ENCODE results near the gene LRRTM1. TPM values are rescaled to one million over a fixed set of nuclear protein-coding genes. Genes with fewer than 3 reads are reported as not detected.

LRRTM1 gene
- polyA plus RNA-seq, 1 donor from 2014 or later = 0.61 TPM

DNA sequence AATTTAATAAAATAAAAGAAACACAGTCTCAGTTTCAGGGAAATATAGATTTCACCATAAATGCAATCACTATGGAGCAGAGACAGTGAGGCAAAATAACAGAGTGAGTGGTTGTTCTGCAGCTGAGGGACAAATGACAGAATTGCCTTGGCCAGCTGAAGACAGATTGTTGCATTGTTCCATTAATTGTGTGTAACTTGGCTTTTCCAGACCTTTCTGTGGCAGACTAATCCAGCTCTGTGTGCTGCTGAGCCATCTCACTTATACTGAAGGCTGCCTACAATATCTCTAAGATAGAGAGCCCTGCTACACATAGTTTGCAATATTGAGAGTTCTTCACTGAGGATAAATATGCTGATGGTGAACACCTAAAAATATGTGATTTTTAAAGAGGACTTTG, 11.5 kb downstream of the LRRTM1 start:
- Histone ChIP-seq H3F3A (ENCODE audit: insufficient read depth, low read length, poor library complexity, severe bottlenecking) (no peaks in the 10 kb centered on the region), H3K4me3 (ENCODE audit: low read length) (no peak overlapping the region), H3K79me2 (replicated peaks; ENCODE audit: insufficient read depth, low read length) (no peaks in the 10 kb centered on the region), H3K4me2 (ENCODE audit: low read length) (no peak overlapping the region), H3K36me3 (ENCODE audit: insufficient read depth, low read length) (no peaks in the 10 kb centered on the region), H3K9ac (ENCODE audit: low read length) (no peak overlapping the region), H4K20me1 (ENCODE audit: insufficient read depth) (no peaks in the 10 kb centered on the region), H3K27ac (ENCODE audit: low read length) (no peak overlapping the region), H3K9me3 (ENCODE audit: low read length) (no peaks in the 10 kb centered on the region), H3K9me2 (ENCODE audit: insufficient read depth, low read length) (no peaks in the 10 kb centered on the region), H2AFZ (ENCODE audit: low read depth, low read length) (no peak overlapping the region), H3K27me3 (ENCODE audit: insufficient read depth, low read depth, low read length) (no peaks in the 10 kb centered on the region)
- TF ChIP-seq TAF1 (IDR thresholded peaks at IDR 0.05; ENCODE audit: low read depth) (no peak), EZH2 (IDR thresholded peaks at IDR 0.05; ENCODE audit: borderline replicate concordance, insufficient read depth, low read length, poor library complexity, severe bottlenecking) (no peak), REST (IDR thresholded peaks at IDR 0.05; ENCODE audit: borderline replicate concordance) (no peak), MXI1 (conservative IDR thresholded peaks at IDR 0.05; ENCODE audit: poor library complexity, severe bottlenecking) (no peak), RAD21 (conservative IDR thresholded peaks at IDR 0.05) (no peak), EP300 (conservative IDR thresholded peaks at IDR 0.05; ENCODE audit: poor library complexity, severe bottlenecking) (no peak), POLR2AphosphoS5 (IDR thresholded peaks at IDR 0.05) (no peak), SMC3 (conservative IDR thresholded peaks at IDR 0.05; ENCODE audit: poor library complexity) (no peak)
- TF ChIP-seq, protein P1, sequence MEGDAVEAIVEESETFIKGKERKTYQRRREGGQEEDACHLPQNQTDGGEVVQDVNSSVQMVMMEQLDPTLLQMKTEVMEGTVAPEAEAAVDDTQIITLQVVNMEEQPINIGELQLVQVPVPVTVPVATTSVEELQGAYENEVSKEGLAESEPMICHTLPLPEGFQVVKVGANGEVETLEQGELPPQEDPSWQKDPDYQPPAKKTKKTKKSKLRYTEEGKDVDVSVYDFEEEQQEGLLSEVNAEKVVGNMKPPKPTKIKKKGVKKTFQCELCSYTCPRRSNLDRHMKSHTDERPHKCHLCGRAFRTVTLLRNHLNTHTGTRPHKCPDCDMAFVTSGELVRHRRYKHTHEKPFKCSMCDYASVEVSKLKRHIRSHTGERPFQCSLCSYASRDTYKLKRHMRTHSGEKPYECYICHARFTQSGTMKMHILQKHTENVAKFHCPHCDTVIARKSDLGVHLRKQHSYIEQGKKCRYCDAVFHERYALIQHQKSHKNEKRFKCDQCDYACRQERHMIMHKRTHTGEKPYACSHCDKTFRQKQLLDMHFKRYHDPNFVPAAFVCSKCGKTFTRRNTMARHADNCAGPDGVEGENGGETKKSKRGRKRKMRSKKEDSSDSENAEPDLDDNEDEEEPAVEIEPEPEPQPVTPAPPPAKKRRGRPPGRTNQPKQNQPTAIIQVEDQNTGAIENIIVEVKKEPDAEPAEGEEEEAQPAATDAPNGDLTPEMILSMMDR (IDR thresholded peaks at IDR 0.05; ENCODE audit: poor library complexity, severe bottlenecking) = no peak

- Histone ChIP-seq H3K9ac (ENCODE audit: low read length) (no peak overlapping the region), H3K36me3 (ENCODE audit: insufficient read depth, low read length) (no peaks in the 10 kb centered on the region), H4K20me1 (ENCODE audit: insufficient read depth) (no peaks in the 10 kb centered on the region), H3K9me2 (ENCODE audit: insufficient read depth, low read length) (no peaks in the 10 kb centered on the region), H3F3A (ENCODE audit: insufficient read depth, low read length, poor library complexity, severe bottlenecking) (no peaks in the 10 kb centered on the region), H3K27ac (ENCODE audit: low read length) (no peak overlapping the region), H3K4me2 (ENCODE audit: low read length) (no peak overlapping the region), H3K79me2 (replicated peaks; ENCODE audit: insufficient read depth, low read length) (no peaks in the 10 kb centered on the region), H3K4me3 (ENCODE audit: low read length) (no peak overlapping the region), H3K9me3 (ENCODE audit: low read length) (no peaks in the 10 kb centered on the region), H3K27me3 (ENCODE audit: insufficient read depth, low read depth, low read length) (no peaks in the 10 kb centered on the region), H2AFZ (ENCODE audit: low read depth, low read length) (no peak overlapping the region)
- TF ChIP-seq POLR2AphosphoS5 (IDR thresholded peaks at IDR 0.05) (no peak), RAD21 (conservative IDR thresholded peaks at IDR 0.05) (no peak), TAF1 (IDR thresholded peaks at IDR 0.05; ENCODE audit: low read depth) (no peak), REST (IDR thresholded peaks at IDR 0.05; ENCODE audit: borderline replicate concordance) (no peak), EZH2 (IDR thresholded peaks at IDR 0.05; ENCODE audit: borderline replicate concordance, insufficient read depth, low read length, poor library complexity, severe bottlenecking) (no peak), MXI1 (conservative IDR thresholded peaks at IDR 0.05; ENCODE audit: poor library complexity, severe bottlenecking) (no peak)
- TF ChIP-seq, protein P1 (IDR thresholded peaks at IDR 0.05; ENCODE audit: poor library complexity, severe bottlenecking) = no peak
Measured at GRCh38 chr2:80292474-80292873, 12.1 kb downstream of the LRRTM1 start.
